H1 (cell line): Measurements from ENCODE around the gene USP35. TPM values are rescaled to one million over a fixed set of nuclear protein-coding genes. Genes with fewer than 3 reads are reported as not detected.

Source experiments
- CTCF ChIA-PET: fragments of 300-600 bp; sonication (Branson Sonifier 250); formaldehyde crosslinking; loops from one replicate; lab custom pipeline; 2021; ENCODE audit not compliant: partially characterized antibody; lab: Charles Lee
- POLR2A ChIA-PET: fragments of 300-600 bp; sonication (Branson Sonifier 250); formaldehyde crosslinking; loops from one replicate; lab custom pipeline; 2021; ENCODE audit warnings: inconsistent platforms; ENCODE audit not compliant: partially characterized antibody; lab: Charles Lee
- DNase-seq, 2 experiments: peaks; one replicate each; pipeline versions ENCODE4 v3.0.0 to v3.0.0-alpha.2; 2010 to 2022; ENCODE audit warnings: low spot score in 2 of 2, low read depth in 1 of 2, mixed read lengths in 1 of 2
- FAIRE-seq: peaks from 2 replicates; lab custom pipeline; 2011; peaks lifted over from hg19 to GRCh38; lab: Jason Lieb, UNC
- H2AFZ ChIP-seq: 2 replicates; pipeline ENCODE4 v1.8.1; 2012; ENCODE audit warnings: low read length, inconsistent platforms
- H2AK5ac ChIP-seq: 2 replicates; pipeline ENCODE4 v1.6.1; 2013; ENCODE audit warnings: low read depth, low read length
- H2BK120ac ChIP-seq: replicated peaks from 2 replicates; pipeline ENCODE3; 2013; ENCODE audit warnings: low read depth, low read length, inconsistent platforms
- H2BK12ac ChIP-seq: 2 replicates; pipeline ENCODE4 v1.6.1; 2013; ENCODE audit warnings: low read depth, low read length
- H2BK15ac ChIP-seq: 2 replicates; pipeline ENCODE4 v1.6.1; 2013; ENCODE audit warnings: low read length
- H2BK20ac ChIP-seq: 2 replicates; pipeline ENCODE4 v1.6.1; 2013; ENCODE audit warnings: low read length
- H2BK5ac ChIP-seq: 2 replicates; pipeline ENCODE4 v1.6.1; 2013; ENCODE audit warnings: low read depth, low read length
- H3K14ac ChIP-seq: 2 replicates; pipeline ENCODE4 v1.6.1; 2013; ENCODE audit warnings: inconsistent platforms; ENCODE audit not compliant: insufficient read length
- H3K18ac ChIP-seq: 2 replicates; pipeline ENCODE4 v1.6.1; 2013; ENCODE audit warnings: low read length; ENCODE audit errors: extremely low read depth
- H3K23ac ChIP-seq: 2 replicates; pipeline ENCODE4 v1.6.1; 2013; ENCODE audit warnings: inconsistent platforms; ENCODE audit not compliant: insufficient read length
- H3K23me2 ChIP-seq: 2 replicates; pipeline ENCODE4 v1.6.1; 2013; ENCODE audit warnings: low read depth, low read length
- H3K27ac ChIP-seq: 2 replicates; pipeline ENCODE4 v1.6.1; 2011; ENCODE audit warnings: low read depth, low read length, inconsistent platforms
- H3K27me3 ChIP-seq, 4 experiments: replicated peaks in 1 of 4; 1 replicate in 1 of 4; 2 replicates in 3 of 4; pipeline versions ENCODE4 v1.6.1 to v1.8.1; 2011 to 2013; ENCODE audit warnings: low read length in 3 of 4, mild to moderate bottlenecking in 3 of 4, inconsistent platforms in 2 of 4, mixed read lengths in 2 of 4, moderate library complexity in 1 of 4; ENCODE audit not compliant: control insufficient read depth in 3 of 4, insufficient read depth in 3 of 4; ENCODE audit errors: extremely low read depth in 1 of 4
- H3K36me3 ChIP-seq, 4 experiments: 2 replicates each; pipeline versions ENCODE4 v1.6.1 to v1.8.1; 2011 to 2013; ENCODE audit warnings: mild to moderate bottlenecking in 4 of 4, low read length in 3 of 4, moderate library complexity in 2 of 4, control low read depth in 1 of 4, inconsistent platforms in 1 of 4; ENCODE audit not compliant: insufficient read depth in 4 of 4, control insufficient read depth in 2 of 4
- H3K4ac ChIP-seq: replicated peaks from 2 replicates; pipeline ENCODE3; 2013; ENCODE audit warnings: low read length, low read depth, mixed read lengths, inconsistent platforms; ENCODE audit not compliant: insufficient read length
- H3K4me1 ChIP-seq, 4 experiments: replicated peaks in 1 of 4; 1 replicate in 1 of 4; 2 replicates in 3 of 4; pipeline versions ENCODE4 v1.6.1 to v1.8.1; 2011 to 2013; ENCODE audit warnings: low read length in 3 of 4, inconsistent platforms in 2 of 4, mixed read lengths in 1 of 4; ENCODE audit not compliant: insufficient read depth in 4 of 4, control insufficient read depth in 3 of 4
- H3K4me2 ChIP-seq, 2 experiments: 2 replicates each; pipeline versions ENCODE4 v1.6.1 to v1.8.1; 2011 to 2013; ENCODE audit warnings: low read depth in 2 of 2, low read length in 2 of 2, control low read depth in 1 of 2, inconsistent platforms in 1 of 2, mild to moderate bottlenecking in 1 of 2; ENCODE audit not compliant: insufficient read depth in 1 of 2
- H3K4me3 ChIP-seq, 4 experiments: fragments of 200-600, 300-600 bp in 1 of 4; sonication (generic), shearing (Covaris generic), sonication (Bioruptor Twin) in 1 of 4; 2 replicates each; pipeline versions ENCODE4 v1.5.1 to v1.8.1; 2011 to 2016; ENCODE audit warnings: low read length in 4 of 4, low read depth in 3 of 4, control low read depth in 2 of 4, inconsistent platforms in 2 of 4, mild to moderate bottlenecking in 2 of 4, mixed read lengths in 1 of 4, moderate library complexity in 1 of 4; ENCODE audit not compliant: insufficient read depth in 2 of 4; ENCODE audit errors: extremely low read depth in 1 of 4
- H3K56ac ChIP-seq: replicated peaks from 2 replicates; pipeline ENCODE3; 2013; ENCODE audit warnings: low read depth, mild to moderate bottlenecking, mixed read lengths, low read length, inconsistent platforms; ENCODE audit not compliant: insufficient read length
- H3K79me1 ChIP-seq: 2 replicates; pipeline ENCODE4 v1.6.1; 2013; ENCODE audit warnings: low read depth, low read length, control low read depth
- H3K79me2 ChIP-seq, 2 experiments: 2 replicates each; pipeline versions ENCODE4 v1.6.1 to v1.8.1; 2012 to 2013; ENCODE audit warnings: low read length in 2 of 2, mild to moderate bottlenecking in 2 of 2, inconsistent platforms in 1 of 2; ENCODE audit not compliant: insufficient read depth in 2 of 2, control insufficient read depth in 1 of 2
- H3K9ac ChIP-seq, 4 experiments: replicated peaks in 1 of 4; 1 replicate in 1 of 4; 2 replicates in 3 of 4; pipeline versions ENCODE4 v1.6.1 to v1.8.1; 2011 to 2013; ENCODE audit warnings: low read depth in 3 of 4, low read length in 3 of 4, control low read depth in 2 of 4, mild to moderate bottlenecking in 2 of 4, moderate library complexity in 2 of 4, inconsistent platforms in 1 of 4; ENCODE audit errors: extremely low read depth in 1 of 4
- H3K9me3 ChIP-seq, 2 experiments: 2 replicates each; pipeline versions ENCODE4 v1.6.1 to v1.8.1; 2012 to 2013; ENCODE audit warnings: mild to moderate bottlenecking in 2 of 2, moderate library complexity in 2 of 2, control low read depth in 1 of 2, inconsistent platforms in 1 of 2, low read depth in 1 of 2, low read length in 1 of 2, mixed read lengths in 1 of 2; ENCODE audit not compliant: insufficient read depth in 2 of 2
- H4K20me1 ChIP-seq, 2 experiments: replicated peaks in 1 of 2; 2 replicates each; pipeline versions ENCODE3 to v1.8.1; 2011 to 2013; ENCODE audit warnings: inconsistent platforms in 2 of 2, low read length in 2 of 2, mild to moderate bottlenecking in 1 of 2; ENCODE audit not compliant: insufficient read depth in 2 of 2, control insufficient read depth in 1 of 2
- H4K5ac ChIP-seq: 2 replicates; pipeline ENCODE4 v1.6.1; 2013; ENCODE audit warnings: low read length, low read depth, mixed read lengths, inconsistent platforms; ENCODE audit not compliant: insufficient read length
- H4K8ac ChIP-seq: 2 replicates; pipeline ENCODE4 v1.8.0; 2013; ENCODE audit warnings: mild to moderate bottlenecking, moderate library complexity, low read length, inconsistent platforms; ENCODE audit not compliant: insufficient read depth; ENCODE audit errors: extremely low read depth
- H4K91ac ChIP-seq: replicated peaks from 2 replicates; pipeline ENCODE3; 2013; ENCODE audit warnings: low read length, mixed read lengths, inconsistent platforms; ENCODE audit not compliant: insufficient read length
- CTBP2 ChIP-seq: IDR thresholded peaks from 2 replicates; pipeline ENCODE4 v1.7.0; 2011; ENCODE audit warnings: borderline replicate concordance, mild to moderate bottlenecking, moderate library complexity, mixed read lengths, low read length; ENCODE audit not compliant: insufficient read depth, insufficient read length
- FOSL1 ChIP-seq: IDR thresholded peaks from 2 replicates; pipeline ENCODE4 v1.6.1; 2011; ENCODE audit warnings: mild to moderate bottlenecking, low read depth, low read length, moderate library complexity; ENCODE audit not compliant: insufficient read depth
- POLR2A ChIP-seq, 2 experiments: IDR thresholded peaks; 1 replicate in 1 of 2; 2 replicates in 1 of 2; pipeline ENCODE4 v1.6.1; 2011; ENCODE audit warnings: low read depth in 2 of 2, low read length in 2 of 2, mild to moderate bottlenecking in 2 of 2; ENCODE audit errors: control extremely low read depth in 1 of 2
- POU5F1 ChIP-seq: IDR thresholded peaks from 2 replicates; pipeline ENCODE4 v1.6.1; 2011; ENCODE audit warnings: low read depth, mild to moderate bottlenecking, low read length, moderate library complexity
- SRF ChIP-seq: IDR thresholded peaks from 2 replicates; pipeline ENCODE4 v1.6.1; 2011; ENCODE audit warnings: mild to moderate bottlenecking, low read depth, low read length, moderate library complexity
- TAF7 ChIP-seq: optimal IDR thresholded peaks from 2 replicates; pipeline ENCODE3; 2011; ENCODE audit warnings: low read depth, mild to moderate bottlenecking, inconsistent platforms, low read length, moderate library complexity, borderline replicate concordance
- WGBS, 2 experiments: shearing (Covaris generic) in 1 of 2; methylation state at CpG; one replicate each; pipeline versions ENCODE4 v1.1.6 to v1.1.7; 2013 to 2015; ENCODE audit warnings: low lambda C conversion rate in 2 of 2, mixed read lengths in 2 of 2, inconsistent platforms in 1 of 2, low coverage in 1 of 2, missing lambda C conversion rate in 1 of 2; ENCODE audit not compliant: insufficient replicate concordance in 2 of 2, insufficient coverage in 1 of 2, insufficient read length in 1 of 2; ENCODE audit errors: extremely low coverage in 1 of 2, missing lambda C conversion rate in 1 of 2; 5-methylcytosine and 5-hydroxymethylcytosine counted together
- polyA plus RNA-seq, 7 experiments: library from polyadenylated mRNA; depleted of rRNA in 3 of 7; stranded (reverse) in 5 of 7; unstranded in 2 of 7; fragments of >200 nt in 5 of 7; fragments of 200-250 nt in 2 of 7; gene quantifications; 1 replicate in 5 of 7; 2 replicates in 1 of 7; 4 replicates in 1 of 7; pipeline versions ENCODE4 v1.2.1 to v1.2.3, GENCODE V29; 2011 to 2013; ENCODE audit warnings: missing spikeins in 2 of 7, mixed read lengths in 2 of 7
- total RNA-seq: library from RNA; stranded (reverse); fragmentation: NEBNext Ultra II Directional; extraction: Animal tissue kit (Norgen Biotek cat#: 25700); gene quantifications from 2 replicates; pipeline ENCODE4 v1.2.1, GENCODE V29; 2021

The USP35 gene
- total and polyA plus RNA-seq, 2 of the 8 experiments (the other 6 are each of a cell fraction or from before 2014, with no cell fraction given), result 4.6 to 6.8 TPM

DNA sequence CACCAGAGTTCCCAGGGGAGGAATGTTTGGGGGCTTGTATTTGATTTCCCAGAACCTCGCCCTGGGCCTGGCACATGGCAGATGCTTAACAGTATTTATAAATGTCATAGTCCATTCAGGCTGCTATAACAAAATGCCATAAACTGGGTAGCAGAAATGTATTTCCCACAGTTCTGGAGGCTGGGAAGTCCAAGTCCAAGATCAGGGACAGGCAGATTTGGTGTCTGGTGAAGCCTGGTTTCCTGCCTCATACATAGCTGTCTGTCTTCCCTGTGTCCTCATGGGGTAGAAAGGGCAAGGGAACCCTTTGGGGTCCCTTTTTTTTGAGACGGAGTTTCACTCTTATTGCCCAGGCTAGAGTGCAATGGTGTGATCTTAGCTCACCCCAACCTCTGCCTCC is 24.2 kb upstream of the USP35 start:
- no peak overlapping the region for H2AK5ac ChIP-seq
- H2BK5ac ChIP-seq, result no peak overlapping the region
- no peak for TF ChIP-seq CTBP2
- no peak for TF ChIP-seq POU5F1
- no peak for TF ChIP-seq TAF7
- no peak for TF ChIP-seq SRF
- no peak for TF ChIP-seq FOSL1
- TF ChIP-seq POLR2A (IDR thresholded peaks at IDR 0.05; ENCODE audit: control extremely low read depth in 1 of 2, low read depth in 2 of 2, low read length in 2 of 2), result no peak
- TF ChIP-seq, all 59 proteins: peak for 0
- Histone ChIP-seq H3K4me2 (no peak overlapping the region), H3K79me2 (no peaks in the 10 kb centered on the region), H3K23me2 (no peaks in the 10 kb centered on the region), H4K20me1 (no peaks in the 10 kb centered on the region), H2AFZ (no peak overlapping the region), H3K4me3 (no peak overlapping the region), H3K9me3 (no peaks in the 10 kb centered on the region), H2BK15ac (no peak overlapping the region), H3K79me1 (no peaks in the 10 kb centered on the region), H2BK12ac (no peak overlapping the region), H2BK20ac (no peak overlapping the region), H3K4ac (no peak overlapping the region), H3K56ac (no peak overlapping the region), H3K9ac (no peak overlapping the region), H3K18ac (no peak overlapping the region), H3K14ac (no peak overlapping the region), H4K8ac (no peak overlapping the region), H3K4me1 (no peaks in the 10 kb centered on the region), H3K23ac (no peak overlapping the region), H2BK120ac (no peak overlapping the region), H3K27ac (no peak overlapping the region), H4K5ac (no peak overlapping the region), H4K91ac (no peak overlapping the region), H3K27me3 (no peaks in the 10 kb centered on the region), H3K36me3 (no peaks in the 10 kb centered on the region)
- no peak for FAIRE-seq
- ChIA-PET CTCF (interaction anchor here (0.6 to 1.3 kb wide), 3 partner anchors 10 to 251 kb away, joined by 3 to 5 read pairs (median 3); no protein-coding TSS in a partner anchor), POLR2A (interaction anchor here (1.3 kb wide), 1 partner anchor 9 kb away, joined by 4 read pairs; no protein-coding TSS in a partner anchor)
- 83% methylated on average over 2 of the region's 2 CpGs; no CpG with 5 or more reads in 1 of the 2 experiments for WGBS, 2 experiments
- no peak for DNase-seq
